HCT116 (cell line): ENCODE measurements around the gene CCL13. TPM values are rescaled to one million over a fixed set of nuclear protein-coding genes. Genes with fewer than 3 reads are reported as not detected.

Experiments
- ATAC-seq: fragments of 200-7000 bp; cut with Tn5 transposase; 2 replicates; pipeline ENCODE4 v1.9.1; 2020; ENCODE audit warnings: mild to moderate bottlenecking, moderate library complexity
- BruUV-seq: library from RNA; stranded (reverse); fragments of 400-500 nt; replicated peaks from 2 replicates; lab custom pipeline; 2021; lab: Mats Ljungman, UMichigan
- CTCF ChIA-PET: fragments of 300-600 bp; sonication (Branson Sonifier 250); formaldehyde crosslinking; loops from one replicate; lab custom pipeline; 2021; ENCODE audit warnings: antibody characterized with exemption; lab: Charles Lee
- POLR2A ChIA-PET: fragments of 300-600, 350-600 bp; sonication (Branson Sonifier 250); formaldehyde crosslinking; loops from one replicate; lab custom pipeline; 2021; ENCODE audit warnings: antibody characterized with exemption; lab: Charles Lee
- RAD21 ChIA-PET, 2 experiments: fragments of 300-600 bp; sonication (Branson Sonifier 250); formaldehyde crosslinking; loops; one replicate each; lab custom pipeline; 2023; ENCODE audit warnings: low total read pairs in 2 of 2; ENCODE audit not compliant: uncharacterized antibody in 2 of 2, unreplicated experiment in 2 of 2, low non-redundant PET in 1 of 2; lab: Charles Lee
- DNase-seq: peaks from one replicate; pipeline ENCODE4 v3.0.0-alpha.2; 2010; ENCODE audit warnings: low read depth, low spot score
- H2AFZ ChIP-seq: fragments of 200-600 bp; shearing (Covaris generic), sonication (generic); 2 replicates; pipeline ENCODE4 v1.6.1; 2017; ENCODE audit warnings: low read depth, mixed run types, mixed read lengths, antibody characterized with exemption, low read length; ENCODE audit not compliant: poor library complexity, severe bottlenecking
- H3K27ac ChIP-seq: 2 replicates; pipeline ENCODE4 v1.5.1; 2012; ENCODE audit warnings: low read depth, low read length
- H3K27me3 ChIP-seq: fragments of 200-600 bp; sonication (generic); 2 replicates; pipeline ENCODE4 v1.6.1; 2016; ENCODE audit warnings: mixed run types, low read length, mixed read lengths; ENCODE audit not compliant: insufficient read depth
- H3K36me3 ChIP-seq, 2 experiments: fragments of 200-500 bp in 1 of 2; fragments of 200-600 bp in 1 of 2; sonication (Bioruptor generic) in 1 of 2; sonication (generic) in 1 of 2; 2 replicates each; pipeline versions ENCODE4 v1.5.1 to v1.6.1; 2014 to 2016; ENCODE audit warnings: low read length in 2 of 2, inconsistent platforms in 1 of 2, mixed read lengths in 1 of 2, mixed run types in 1 of 2; ENCODE audit not compliant: insufficient read depth in 2 of 2, control insufficient read depth in 1 of 2
- H3K4me1 ChIP-seq, 2 experiments: fragments of 200-600 bp in 1 of 2; sonication (generic) in 1 of 2; 2 replicates each; pipeline versions ENCODE4 v1.5.1 to v1.6.1; 2012 to 2017; ENCODE audit warnings: low read length in 2 of 2, inconsistent platforms in 1 of 2, mild to moderate bottlenecking in 1 of 2, mixed read lengths in 1 of 2, mixed run types in 1 of 2, moderate library complexity in 1 of 2; ENCODE audit not compliant: insufficient read depth in 2 of 2, control insufficient read depth in 1 of 2
- H3K4me2 ChIP-seq: fragments of 200-600 bp; sonication (generic); 2 replicates; pipeline ENCODE4 v1.6.1; 2017; ENCODE audit warnings: mixed run types, low read length, mixed read lengths
- H3K4me3 ChIP-seq, 2 experiments: fragments of 200-600 bp in 1 of 2; sonication (generic) in 1 of 2; replicated peaks in 1 of 2; 2 replicates each; pipeline ENCODE4 v1.5.1; 2011 to 2016; ENCODE audit warnings: low read length in 2 of 2, control low read depth in 1 of 2, low read depth in 1 of 2, mild to moderate bottlenecking in 1 of 2, mixed read lengths in 1 of 2, mixed run types in 1 of 2
- H3K79me2 ChIP-seq: fragments of 200-600 bp; sonication (generic); 2 replicates; pipeline ENCODE4 v1.6.1; 2017; ENCODE audit warnings: mild to moderate bottlenecking, mixed run types, low read length, moderate library complexity, mixed read lengths; ENCODE audit not compliant: insufficient read depth
- H3K9ac ChIP-seq: fragments of 200-600 bp; sonication (generic); 2 replicates; pipeline ENCODE4 v1.6.1; 2016; ENCODE audit warnings: low read length, mixed read lengths
- H3K9me2 ChIP-seq: fragments of 200-600 bp; sonication (generic), shearing (Covaris generic); 2 replicates; pipeline ENCODE4 v1.6.1; 2017; ENCODE audit warnings: mixed run types, mild to moderate bottlenecking, moderate library complexity; ENCODE audit not compliant: insufficient read depth
- H3K9me3 ChIP-seq, 2 experiments: fragments of 200-500 bp in 1 of 2; fragments of 200-600 bp in 1 of 2; sonication (Bioruptor generic) in 1 of 2; sonication (generic) in 1 of 2; 2 replicates each; pipeline ENCODE4 v1.6.1; 2014 to 2017; ENCODE audit warnings: low read length in 2 of 2, mixed read lengths in 2 of 2, inconsistent platforms in 1 of 2, low read depth in 1 of 2, mild to moderate bottlenecking in 1 of 2, mixed run types in 1 of 2, moderate library complexity in 1 of 2; ENCODE audit not compliant: control insufficient read depth in 1 of 2, insufficient read depth in 1 of 2
- H4K20me1 ChIP-seq: fragments of 200-600 bp; sonication (generic), shearing (Covaris generic); 2 replicates; pipeline ENCODE4 v1.6.1; 2017; ENCODE audit warnings: mixed run types, mild to moderate bottlenecking, moderate library complexity; ENCODE audit not compliant: insufficient read depth
- CBX3 ChIP-seq: IDR thresholded peaks from 2 replicates; pipeline ENCODE4 v1.6.1; 2012; ENCODE audit warnings: low read depth
- CEBPB ChIP-seq: IDR thresholded peaks from 2 replicates; pipeline ENCODE4 v1.6.1; 2012; ENCODE audit warnings: low read depth
- EGR1 ChIP-seq: IDR thresholded peaks from 2 replicates; pipeline ENCODE4 v1.6.1; 2012; ENCODE audit warnings: low read depth
- ELF1 ChIP-seq: IDR thresholded peaks from 2 replicates; pipeline ENCODE4 v1.6.1; 2012; ENCODE audit warnings: low read depth, borderline replicate concordance
- FOSL1 ChIP-seq: IDR thresholded peaks from 2 replicates; pipeline ENCODE4 v1.6.1; 2012; ENCODE audit warnings: low read depth
- POLR2A ChIP-seq: IDR thresholded peaks from 2 replicates; pipeline ENCODE4 v1.7.0; 2011; ENCODE audit warnings: borderline replicate concordance; ENCODE audit not compliant: insufficient read depth, insufficient read length; ENCODE audit errors: extremely low read depth
- RAD21 ChIP-seq: IDR thresholded peaks from 2 replicates; pipeline ENCODE4 v1.6.1; 2012; ENCODE audit warnings: low read depth, mild to moderate bottlenecking
- SIN3A ChIP-seq: IDR thresholded peaks from 2 replicates; pipeline ENCODE4 v1.6.1; 2012; ENCODE audit warnings: low read depth
- SP1 ChIP-seq: IDR thresholded peaks from 2 replicates; pipeline ENCODE4 v1.6.1; 2012; ENCODE audit warnings: low read depth
- SRF ChIP-seq: IDR thresholded peaks from 2 replicates; pipeline ENCODE4 v1.6.1; 2012; ENCODE audit warnings: low read depth
- TCF7L2 ChIP-seq: IDR thresholded peaks from 2 replicates; pipeline ENCODE4 v1.7.0; 2011; ENCODE audit warnings: borderline replicate concordance, inconsistent platforms; ENCODE audit not compliant: insufficient read depth, insufficient read length; ENCODE audit errors: extremely low read depth
- ZNF274 ChIP-seq: fragments of 200-500 bp; sonication (Bioruptor generic); IDR thresholded peaks from 2 replicates; pipeline ENCODE4 v1.6.1; 2014; ENCODE audit warnings: mild to moderate bottlenecking, low read depth, low read length, inconsistent platforms
- intact Hi-C: fragments of 100-400 bp; cut with micrococcal nuclease; formaldehyde crosslinking; loops from 2 replicates; pipeline ENCODE4 v1.10.0; 2022
- total RNA-seq: library from RNA; stranded (reverse); gene quantifications from one replicate; pipeline ENCODE4 v1.2.1, GENCODE V29; 2021; ENCODE audit not compliant: unreplicated experiment
- TF ChIP-seq, protein P1 (sequence below): IDR thresholded peaks from 2 replicates; pipeline ENCODE4 v1.6.1; 2012; ENCODE audit warnings: low read depth
- TF ChIP-seq, protein P2 (sequence below): IDR thresholded peaks from 2 replicates; pipeline ENCODE4 v1.6.1; 2012
- TF ChIP-seq, protein P3 (sequence below): IDR thresholded peaks from 2 replicates; pipeline ENCODE4 v1.6.1; 2012

The CCL13 gene
- total RNA-seq, 1 experiment from 2014 or later = not detected

DNA sequence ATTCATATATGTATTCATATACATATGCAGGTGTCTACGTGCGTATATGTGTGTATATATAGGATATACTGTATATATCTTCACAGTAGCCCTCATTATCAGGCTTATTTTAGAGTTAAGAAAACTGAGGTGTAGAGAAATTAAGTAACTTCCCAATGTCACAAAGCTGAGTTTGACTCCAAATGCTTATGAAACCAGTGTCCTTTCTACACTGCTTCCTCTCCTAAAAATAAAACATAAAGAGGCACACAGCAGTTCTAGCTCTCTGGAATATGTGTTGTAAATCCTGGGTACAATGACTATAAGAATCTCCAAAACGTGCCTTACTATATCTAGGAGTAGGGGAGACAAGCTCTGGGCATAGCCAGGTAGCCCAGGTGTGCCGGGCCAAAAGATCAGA lies 46.7 kb downstream of the CCL13 start:
- H3K9me3 ChIP-seq = no peaks in the 10 kb centered on the region
- POLR2A ChIA-PET = no interaction called here
- CTCF ChIA-PET = no interaction called here
- RAD21 ChIA-PET = no interaction called here
- no peak overlapping the region for H3K9ac ChIP-seq
- ATAC-seq (no peak), DNase-seq (no peak)
- H3K4me3 ChIP-seq = no peak overlapping the region
- peaks cover 23% of the 10 kb centered on the region for H3K27me3 ChIP-seq
- no peak overlapping the region for H3K4me2 ChIP-seq
- TF ChIP-seq SRF (no peak), TCF7L2 (no peak), SIN3A (no peak), ZNF274 (no peak), CBX3 (no peak)
- TF ChIP-seq, protein P1, sequence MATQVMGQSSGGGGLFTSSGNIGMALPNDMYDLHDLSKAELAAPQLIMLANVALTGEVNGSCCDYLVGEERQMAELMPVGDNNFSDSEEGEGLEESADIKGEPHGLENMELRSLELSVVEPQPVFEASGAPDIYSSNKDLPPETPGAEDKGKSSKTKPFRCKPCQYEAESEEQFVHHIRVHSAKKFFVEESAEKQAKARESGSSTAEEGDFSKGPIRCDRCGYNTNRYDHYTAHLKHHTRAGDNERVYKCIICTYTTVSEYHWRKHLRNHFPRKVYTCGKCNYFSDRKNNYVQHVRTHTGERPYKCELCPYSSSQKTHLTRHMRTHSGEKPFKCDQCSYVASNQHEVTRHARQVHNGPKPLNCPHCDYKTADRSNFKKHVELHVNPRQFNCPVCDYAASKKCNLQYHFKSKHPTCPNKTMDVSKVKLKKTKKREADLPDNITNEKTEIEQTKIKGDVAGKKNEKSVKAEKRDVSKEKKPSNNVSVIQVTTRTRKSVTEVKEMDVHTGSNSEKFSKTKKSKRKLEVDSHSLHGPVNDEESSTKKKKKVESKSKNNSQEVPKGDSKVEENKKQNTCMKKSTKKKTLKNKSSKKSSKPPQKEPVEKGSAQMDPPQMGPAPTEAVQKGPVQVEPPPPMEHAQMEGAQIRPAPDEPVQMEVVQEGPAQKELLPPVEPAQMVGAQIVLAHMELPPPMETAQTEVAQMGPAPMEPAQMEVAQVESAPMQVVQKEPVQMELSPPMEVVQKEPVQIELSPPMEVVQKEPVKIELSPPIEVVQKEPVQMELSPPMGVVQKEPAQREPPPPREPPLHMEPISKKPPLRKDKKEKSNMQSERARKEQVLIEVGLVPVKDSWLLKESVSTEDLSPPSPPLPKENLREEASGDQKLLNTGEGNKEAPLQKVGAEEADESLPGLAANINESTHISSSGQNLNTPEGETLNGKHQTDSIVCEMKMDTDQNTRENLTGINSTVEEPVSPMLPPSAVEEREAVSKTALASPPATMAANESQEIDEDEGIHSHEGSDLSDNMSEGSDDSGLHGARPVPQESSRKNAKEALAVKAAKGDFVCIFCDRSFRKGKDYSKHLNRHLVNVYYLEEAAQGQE = no peak
- no peaks in the 10 kb centered on the region for H3K36me3 ChIP-seq
- BruUV-seq = no TSS peak
- H3K9me2 ChIP-seq = no peaks in the 10 kb centered on the region
- H4K20me1 ChIP-seq = no peaks in the 10 kb centered on the region
- no peak overlapping the region for H2AFZ ChIP-seq
- no peak overlapping the region for H3K27ac ChIP-seq
- H3K4me1 ChIP-seq = no peaks in the 10 kb centered on the region
- intact Hi-C loops = no loop called here
- H3K79me2 ChIP-seq = no peaks in the 10 kb centered on the region

DNA sequence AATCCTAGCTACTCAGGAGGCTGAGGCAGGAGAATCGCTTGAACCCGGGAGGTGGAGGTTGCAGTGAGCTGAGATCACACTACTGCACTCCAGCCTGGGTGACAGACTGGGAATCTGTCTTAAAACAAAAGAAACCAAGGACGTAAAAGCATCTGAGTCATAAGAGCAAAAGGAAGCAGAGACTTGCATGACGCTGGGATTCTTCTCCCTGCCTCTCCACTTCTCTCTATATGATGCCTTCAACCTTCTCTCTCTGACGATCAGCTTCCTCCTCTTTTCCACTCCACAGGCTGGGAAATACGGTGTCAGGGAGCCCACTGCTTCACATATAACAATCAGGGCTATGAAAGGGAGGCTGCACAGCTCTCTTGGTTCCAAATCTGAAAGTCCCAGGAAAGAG lies 49.9 kb downstream of the CCL13 start:
- Histone ChIP-seq H3K4me2 (no peak overlapping the region), H2AFZ (no peak overlapping the region), H3K9me2 (no peaks in the 10 kb centered on the region), H3K27ac (no peak overlapping the region), H3K79me2 (no peaks in the 10 kb centered on the region), H3K9me3 (no peaks in the 10 kb centered on the region), H3K4me1 (no peaks in the 10 kb centered on the region), H3K9ac (no peak overlapping the region), H3K36me3 (no peaks in the 10 kb centered on the region), H3K27me3 (peaks cover 31% of the 10 kb centered on the region; the same call in 1 of the 2 replicates), H3K4me3 (no peak overlapping the region), H4K20me1 (no peaks in the 10 kb centered on the region)
- BruUV-seq = no TSS peak
- CTCF ChIA-PET = interaction anchor here (1.4 kb wide), 1 partner anchor 19 kb away, joined by 3 read pairs; no protein-coding TSS in a partner anchor
- intact Hi-C loops = no loop called here
- TF ChIP-seq EGR1 = no peak
- no peak for TF ChIP-seq SP1
- TF ChIP-seq, protein P2, sequence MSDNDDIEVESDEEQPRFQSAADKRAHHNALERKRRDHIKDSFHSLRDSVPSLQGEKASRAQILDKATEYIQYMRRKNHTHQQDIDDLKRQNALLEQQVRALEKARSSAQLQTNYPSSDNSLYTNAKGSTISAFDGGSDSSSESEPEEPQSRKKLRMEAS = no peak
- TF ChIP-seq RAD21 = no peak
- TF ChIP-seq FOSL1 = no peak
- no peak for TF ChIP-seq POLR2A
- TF ChIP-seq CEBPB = no peak
- no peak for TF ChIP-seq ELF1
- no peak for TF ChIP-seq TCF7L2
- TF ChIP-seq, protein P3, sequence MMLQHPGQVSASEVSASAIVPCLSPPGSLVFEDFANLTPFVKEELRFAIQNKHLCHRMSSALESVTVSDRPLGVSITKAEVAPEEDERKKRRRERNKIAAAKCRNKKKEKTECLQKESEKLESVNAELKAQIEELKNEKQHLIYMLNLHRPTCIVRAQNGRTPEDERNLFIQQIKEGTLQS = no peak
- RAD21 ChIA-PET = no interaction called here
- ATAC-seq = no peak
- no peak for DNase-seq
- POLR2A ChIA-PET = no interaction called here
